Right lobe of liver (tissue), 4 donors: ENCODE measurements around the gene TSR3.

Experiments used
- POLR2A ChIP-seq: fragments of 450-650 bp; IDR thresholded peaks from one replicate; pipeline ENCODE4 v1.6.1; 2017; ENCODE audit warnings: antibody characterized with exemption, mild to moderate bottlenecking
- TF ChIP-seq, protein P1 (sequence below), 4 donors: fragments of 200-600 bp in 3 of 4; fragments of 450-650 bp in 1 of 4; IDR thresholded peaks; one replicate each; pipeline versions ENCODE4 v1.5.1 to v1.8.0; 2016 to 2022; ENCODE audit warnings: antibody characterized with exemption in 4 of 4, mild to moderate bottlenecking in 2 of 4
- donor health status: DM: no; HTN: no; CAD: no.
- donor health status: DM: no; HTN: no; CAD: no.
- donor health status: DM: no; HTN: yes; CAD: no.

- TF ChIP-seq, protein P1, sequence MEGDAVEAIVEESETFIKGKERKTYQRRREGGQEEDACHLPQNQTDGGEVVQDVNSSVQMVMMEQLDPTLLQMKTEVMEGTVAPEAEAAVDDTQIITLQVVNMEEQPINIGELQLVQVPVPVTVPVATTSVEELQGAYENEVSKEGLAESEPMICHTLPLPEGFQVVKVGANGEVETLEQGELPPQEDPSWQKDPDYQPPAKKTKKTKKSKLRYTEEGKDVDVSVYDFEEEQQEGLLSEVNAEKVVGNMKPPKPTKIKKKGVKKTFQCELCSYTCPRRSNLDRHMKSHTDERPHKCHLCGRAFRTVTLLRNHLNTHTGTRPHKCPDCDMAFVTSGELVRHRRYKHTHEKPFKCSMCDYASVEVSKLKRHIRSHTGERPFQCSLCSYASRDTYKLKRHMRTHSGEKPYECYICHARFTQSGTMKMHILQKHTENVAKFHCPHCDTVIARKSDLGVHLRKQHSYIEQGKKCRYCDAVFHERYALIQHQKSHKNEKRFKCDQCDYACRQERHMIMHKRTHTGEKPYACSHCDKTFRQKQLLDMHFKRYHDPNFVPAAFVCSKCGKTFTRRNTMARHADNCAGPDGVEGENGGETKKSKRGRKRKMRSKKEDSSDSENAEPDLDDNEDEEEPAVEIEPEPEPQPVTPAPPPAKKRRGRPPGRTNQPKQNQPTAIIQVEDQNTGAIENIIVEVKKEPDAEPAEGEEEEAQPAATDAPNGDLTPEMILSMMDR (IDR thresholded peaks at IDR 0.05): no peak
- TF ChIP-seq POLR2A: no peak
These were observed 24.1 kb downstream of the TSR3 start for GRCh38 chr16:1327619-1327947.
